ENCODE measurements around the gene AP5M1. TPM values are rescaled to one million over a fixed set of nuclear protein-coding genes. Genes with fewer than 3 reads are reported as not detected.

The AP5M1 gene
- total and polyA plus RNA-seq, 2 of the 4 experiments (the other 2 are of a cell fraction), result 16.1 to 28.3 TPM

DNA sequence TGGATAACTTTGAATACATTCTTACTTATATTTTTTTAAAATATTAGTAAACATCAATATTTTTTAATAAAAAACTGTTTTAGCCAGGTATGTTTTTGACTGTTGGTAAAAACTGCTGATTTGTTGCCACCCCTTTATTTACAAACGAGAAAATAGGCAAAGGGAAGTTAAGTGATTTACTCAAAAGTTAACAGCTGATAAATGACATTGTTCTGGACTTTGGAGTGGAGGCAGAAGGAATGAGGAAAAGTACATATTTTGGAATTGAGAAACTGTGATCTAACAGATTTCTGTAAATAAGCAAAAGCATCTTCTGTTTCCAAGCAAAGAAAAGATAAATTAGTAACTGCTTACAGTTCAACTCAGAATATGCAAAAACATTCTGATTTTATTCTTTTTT is 4.5 kb downstream of the AP5M1 start:
- Histone ChIP-seq H3K27ac (ENCODE audit: insufficient read depth, low read length) (no peak overlapping the region), H2BK15ac (ENCODE audit: low read depth, low read length) (no peak overlapping the region), H3K9ac (ENCODE audit: low read depth, low read length) (no peak overlapping the region), H2BK20ac (ENCODE audit: low read depth, low read length) (no peak overlapping the region), H4K8ac (ENCODE audit: low read depth in 2 of 2, low read length in 2 of 2) (no peak overlapping the region), H3K4me1 (ENCODE audit: control insufficient read depth, insufficient read depth, low read length) (no peaks in the 10 kb centered on the region), H4K5ac (ENCODE audit: low read depth, low read length) (no peak overlapping the region), H3K4me2 (ENCODE audit: low read depth, low read length) (no peak overlapping the region), H3K9me1 (ENCODE audit: insufficient read depth, low read length) (no peaks in the 10 kb centered on the region), H4K91ac (ENCODE audit: insufficient read depth, low read depth, low read length) (no peak overlapping the region), H3K9me3 (ENCODE audit: control insufficient read depth, insufficient read depth, low read length) (no peaks in the 10 kb centered on the region; the same call in 1 of the 2 replicates), H3K18ac (ENCODE audit: low read depth, low read length) (no peak overlapping the region), H2BK120ac (ENCODE audit: low read depth, low read length) (no peak overlapping the region), H2BK5ac (ENCODE audit: low read depth, low read length, poor library complexity, severe bottlenecking) (no peak overlapping the region), H3K79me1 (ENCODE audit: low read depth in 1 of 2, low read length in 2 of 2) (peaks cover 14 to 33% of the 10 kb centered on the region in 2 experiments), H3K23ac (ENCODE audit: low read depth, low read length) (no peak overlapping the region), H2AK9ac (replicated peaks; ENCODE audit: low read depth, low read length, poor library complexity) (no peak overlapping the region), H3K14ac (replicated peaks; ENCODE audit: low read depth, low read length) (no peak overlapping the region), H3K4me3 (ENCODE audit: insufficient read depth, low read depth, low read length) (no peak overlapping the region), H3K36me3 (ENCODE audit: control insufficient read depth, insufficient read depth, low read length) (peaks cover 15% of the 10 kb centered on the region), H2AFZ (replicated peaks; ENCODE audit: low read length, poor library complexity) (no peak overlapping the region), H3K56ac (ENCODE audit: extremely low read depth, insufficient read depth, low read length) (no peak overlapping the region), H4K20me1 (ENCODE audit: insufficient read depth, low read length) (no peaks in the 10 kb centered on the region; the same call in 1 of the 2 replicates), H3K27me3 (ENCODE audit: control insufficient read depth, insufficient read depth, low read length) (no peaks in the 10 kb centered on the region), H2AK5ac (ENCODE audit: low read depth, low read length) (no peak overlapping the region), H3K4ac (ENCODE audit: low read depth, low read length) (no peak overlapping the region)
- DNase-seq, result no peak
- WGBS, 2 experiments (ENCODE audit: extremely low coverage in 2 of 2, insufficient read length in 1 of 2), result no CpG with 5 or more reads among the region's 1 CpG
- TF ChIP-seq CEBPB (IDR thresholded peaks at IDR 0.05; ENCODE audit: low read depth, low read length) (no peak), RFX5 (IDR thresholded peaks at IDR 0.05; ENCODE audit: low read depth, low read length) (no peak), MXI1 (IDR thresholded peaks at IDR 0.05; ENCODE audit: borderline replicate concordance, low read depth, low read length) (no peak), SMC3 (IDR thresholded peaks at IDR 0.05; ENCODE audit: low read depth, low read length) (no peak), POLR2A (IDR thresholded peaks at IDR 0.05; ENCODE audit: low read depth, low read length) (no peak), RAD21 (IDR thresholded peaks at IDR 0.05; ENCODE audit: low read length) (no peak), FOS (IDR thresholded peaks at IDR 0.05; ENCODE audit: low read depth, low read length) (no peak), CHD1 (IDR thresholded peaks at IDR 0.05; ENCODE audit: low read depth, low read length) (no peak), RCOR1 (IDR thresholded peaks at IDR 0.05; ENCODE audit: insufficient replicate concordance, low read length) (no peak), NFE2L2 (IDR thresholded peaks at IDR 0.05; ENCODE audit: low read depth, low read length) (no peak), BHLHE40 (IDR thresholded peaks at IDR 0.05; ENCODE audit: low read depth, low read length) (no peak), MAFK (IDR thresholded peaks at IDR 0.05; ENCODE audit: low read depth, low read length) (no peak), MAZ (IDR thresholded peaks at IDR 0.05; ENCODE audit: borderline replicate concordance, low read depth, low read length) (no peak)
- TF ChIP-seq, protein P1, sequence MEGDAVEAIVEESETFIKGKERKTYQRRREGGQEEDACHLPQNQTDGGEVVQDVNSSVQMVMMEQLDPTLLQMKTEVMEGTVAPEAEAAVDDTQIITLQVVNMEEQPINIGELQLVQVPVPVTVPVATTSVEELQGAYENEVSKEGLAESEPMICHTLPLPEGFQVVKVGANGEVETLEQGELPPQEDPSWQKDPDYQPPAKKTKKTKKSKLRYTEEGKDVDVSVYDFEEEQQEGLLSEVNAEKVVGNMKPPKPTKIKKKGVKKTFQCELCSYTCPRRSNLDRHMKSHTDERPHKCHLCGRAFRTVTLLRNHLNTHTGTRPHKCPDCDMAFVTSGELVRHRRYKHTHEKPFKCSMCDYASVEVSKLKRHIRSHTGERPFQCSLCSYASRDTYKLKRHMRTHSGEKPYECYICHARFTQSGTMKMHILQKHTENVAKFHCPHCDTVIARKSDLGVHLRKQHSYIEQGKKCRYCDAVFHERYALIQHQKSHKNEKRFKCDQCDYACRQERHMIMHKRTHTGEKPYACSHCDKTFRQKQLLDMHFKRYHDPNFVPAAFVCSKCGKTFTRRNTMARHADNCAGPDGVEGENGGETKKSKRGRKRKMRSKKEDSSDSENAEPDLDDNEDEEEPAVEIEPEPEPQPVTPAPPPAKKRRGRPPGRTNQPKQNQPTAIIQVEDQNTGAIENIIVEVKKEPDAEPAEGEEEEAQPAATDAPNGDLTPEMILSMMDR (conservative IDR thresholded peaks at IDR 0.05; ENCODE audit: low read depth, low read length), result no peak
- TF ChIP-seq, protein P2, sequence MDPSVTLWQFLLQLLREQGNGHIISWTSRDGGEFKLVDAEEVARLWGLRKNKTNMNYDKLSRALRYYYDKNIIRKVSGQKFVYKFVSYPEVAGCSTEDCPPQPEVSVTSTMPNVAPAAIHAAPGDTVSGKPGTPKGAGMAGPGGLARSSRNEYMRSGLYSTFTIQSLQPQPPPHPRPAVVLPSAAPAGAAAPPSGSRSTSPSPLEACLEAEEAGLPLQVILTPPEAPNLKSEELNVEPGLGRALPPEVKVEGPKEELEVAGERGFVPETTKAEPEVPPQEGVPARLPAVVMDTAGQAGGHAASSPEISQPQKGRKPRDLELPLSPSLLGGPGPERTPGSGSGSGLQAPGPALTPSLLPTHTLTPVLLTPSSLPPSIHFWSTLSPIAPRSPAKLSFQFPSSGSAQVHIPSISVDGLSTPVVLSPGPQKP (IDR thresholded peaks at IDR 0.05; ENCODE audit: borderline replicate concordance, low read depth, low read length), result no peak
- TF ChIP-seq, protein P3, sequence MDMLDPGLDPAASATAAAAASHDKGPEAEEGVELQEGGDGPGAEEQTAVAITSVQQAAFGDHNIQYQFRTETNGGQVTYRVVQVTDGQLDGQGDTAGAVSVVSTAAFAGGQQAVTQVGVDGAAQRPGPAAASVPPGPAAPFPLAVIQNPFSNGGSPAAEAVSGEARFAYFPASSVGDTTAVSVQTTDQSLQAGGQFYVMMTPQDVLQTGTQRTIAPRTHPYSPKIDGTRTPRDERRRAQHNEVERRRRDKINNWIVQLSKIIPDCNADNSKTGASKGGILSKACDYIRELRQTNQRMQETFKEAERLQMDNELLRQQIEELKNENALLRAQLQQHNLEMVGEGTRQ (IDR thresholded peaks at IDR 0.05; ENCODE audit: low read depth, low read length), result no peak
- in situ Hi-C loops (cut with MboI; ENCODE audit: low sequenced_read_pairs) (loop anchor here (25.0 kb wide), 1 partner anchor 964 kb away; the partner anchor contains the start of gene PSMA3), dilution Hi-C loops (cut with HindIII; ENCODE audit: low sequenced_read_pairs, unreplicated experiment) (no loop called here), intact Hi-C loops (cut with micrococcal nuclease) (no loop called here)
- CTCF ChIA-PET, result interaction anchor here (0.7 kb wide), 1 partner anchor 1614 kb away, joined by 4 read pairs; no protein-coding TSS in a partner anchor
- BruUV-seq (replicated peaks), result no TSS peak
- POLR2A ChIA-PET (ENCODE audit: unreplicated experiment), result no interaction called here
- ATAC-seq (ENCODE audit: low read depth), result no peak
